ENCODE data around the gene TRIM40. TPM values are rescaled to one million over a fixed set of nuclear protein-coding genes. Genes with fewer than 3 reads are reported as not detected.

The TRIM40 gene
- total and polyA plus RNA-seq, 4 donors = 0.08 to 0.20 TPM; not detected in 2

- DNase-seq = no peak
- Histone ChIP-seq H3K9me3 (ENCODE audit: control insufficient read depth in 4 of 4, insufficient read depth in 3 of 4, low read length in 3 of 4) (no peaks in the 10 kb centered on the region), H3K36me3 (ENCODE audit: control insufficient read depth in 4 of 4, insufficient read depth in 4 of 4, low read length in 4 of 4) (no peaks in the 10 kb centered on the region), H3K27ac (ENCODE audit: low read depth in 1 of 2, low read length in 1 of 2) (no peak overlapping the region), H3K27me3 (ENCODE audit: control insufficient read depth in 3 of 3, insufficient read depth in 3 of 3, low read length in 2 of 3) (peaks cover 0 to 75% (median 67%) of the 10 kb centered on the region in 3 donors), H3K4me3 (no peak overlapping the region), H3K9ac (ENCODE audit: insufficient read depth in 1 of 2, low read length in 2 of 2) (no peak overlapping the region), H3K4me1 (ENCODE audit: control insufficient read depth in 5 of 5, insufficient read depth in 5 of 5, low read length in 5 of 5) (peaks cover 6 to 18% (median 10%) of the 10 kb centered on the region in 5 donors)
- WGBS, 2 donors = 60 to 67% methylated on average over 4 of the region's 4 CpGs
- ATAC-seq (ENCODE audit: insufficient read depth, low FRiP score) = no peak
- no peak for TF ChIP-seq CTCF (IDR thresholded peaks at IDR 0.05; ENCODE audit: control extremely low read depth, extremely low read depth)
These were observed 37.8 kb upstream of the TRIM40 start for GRCh38 chr6:30097902-30098768.

GRCh38 chr6:30100154-30100553, 35.8 kb upstream of the TRIM40 start:
- Histone ChIP-seq H3K9ac (ENCODE audit: insufficient read depth in 1 of 2, low read length in 2 of 2) (no peak overlapping the region), H3K27ac (ENCODE audit: low read depth in 1 of 2, low read length in 1 of 2) (no peak overlapping the region), H3K4me3 (no peak overlapping the region), H3K36me3 (ENCODE audit: control insufficient read depth in 4 of 4, insufficient read depth in 4 of 4, low read length in 4 of 4) (no peaks in the 10 kb centered on the region), H3K9me3 (ENCODE audit: control insufficient read depth in 4 of 4, insufficient read depth in 3 of 4, low read length in 3 of 4) (no peaks in the 10 kb centered on the region), H3K27me3 (ENCODE audit: control insufficient read depth in 3 of 3, insufficient read depth in 3 of 3, low read length in 2 of 3) (peaks cover 0 to 77% (median 67%) of the 10 kb centered on the region in 3 donors), H3K4me1 (ENCODE audit: control insufficient read depth in 5 of 5, insufficient read depth in 5 of 5, low read length in 5 of 5) (peaks cover 6 to 24% (median 10%) of the 10 kb centered on the region in 5 donors)
- no peak for TF ChIP-seq CTCF (IDR thresholded peaks at IDR 0.05; ENCODE audit: control extremely low read depth, extremely low read depth)
- ATAC-seq (ENCODE audit: insufficient read depth, low FRiP score) = no peak
- DNase-seq = no peak
- 29 to 34% methylated on average over 8 of the region's 8 CpGs for WGBS, 2 donors

GRCh38 chr6:30100585-30101443, 35.1 kb upstream of the TRIM40 start:
- Histone ChIP-seq H3K36me3 (ENCODE audit: control insufficient read depth in 4 of 4, insufficient read depth in 4 of 4, low read length in 4 of 4) (no peaks in the 10 kb centered on the region), H3K4me3 (no peak overlapping the region), H3K9ac (ENCODE audit: insufficient read depth in 1 of 2, low read length in 2 of 2) (no peak overlapping the region), H3K27me3 (ENCODE audit: control insufficient read depth in 3 of 3, insufficient read depth in 3 of 3, low read length in 2 of 3) (peaks cover 0 to 80% (median 63%) of the 10 kb centered on the region in 3 donors), H3K27ac (ENCODE audit: low read depth in 1 of 2, low read length in 1 of 2) (no peak overlapping the region), H3K4me1 (ENCODE audit: control insufficient read depth in 5 of 5, insufficient read depth in 5 of 5, low read length in 5 of 5) (peaks cover 6 to 24% (median 10%) of the 10 kb centered on the region in 5 donors), H3K9me3 (ENCODE audit: control insufficient read depth in 4 of 4, insufficient read depth in 3 of 4, low read length in 3 of 4) (no peaks in the 10 kb centered on the region)
- peak; percentile 9 to 16 (median 15) for DNase-seq
- peak; percentile 50 for ATAC-seq (ENCODE audit: insufficient read depth, low FRiP score)
- 1 to 2% methylated on average over 47 of the region's 47 CpGs for WGBS, 2 donors
- TF ChIP-seq CTCF (IDR thresholded peaks at IDR 0.05; ENCODE audit: control extremely low read depth, extremely low read depth) = no peak
